Inflammatory macrophage treated with lipopolysaccharide for 4 hours (primary cell): ENCODE data around the gene RTP4.

ENCODE experiments used
- DNase-seq: peaks from one replicate; pipeline ENCODE4 v3.0.0-alpha.2; 2020

The RTP4 gene

DNA sequence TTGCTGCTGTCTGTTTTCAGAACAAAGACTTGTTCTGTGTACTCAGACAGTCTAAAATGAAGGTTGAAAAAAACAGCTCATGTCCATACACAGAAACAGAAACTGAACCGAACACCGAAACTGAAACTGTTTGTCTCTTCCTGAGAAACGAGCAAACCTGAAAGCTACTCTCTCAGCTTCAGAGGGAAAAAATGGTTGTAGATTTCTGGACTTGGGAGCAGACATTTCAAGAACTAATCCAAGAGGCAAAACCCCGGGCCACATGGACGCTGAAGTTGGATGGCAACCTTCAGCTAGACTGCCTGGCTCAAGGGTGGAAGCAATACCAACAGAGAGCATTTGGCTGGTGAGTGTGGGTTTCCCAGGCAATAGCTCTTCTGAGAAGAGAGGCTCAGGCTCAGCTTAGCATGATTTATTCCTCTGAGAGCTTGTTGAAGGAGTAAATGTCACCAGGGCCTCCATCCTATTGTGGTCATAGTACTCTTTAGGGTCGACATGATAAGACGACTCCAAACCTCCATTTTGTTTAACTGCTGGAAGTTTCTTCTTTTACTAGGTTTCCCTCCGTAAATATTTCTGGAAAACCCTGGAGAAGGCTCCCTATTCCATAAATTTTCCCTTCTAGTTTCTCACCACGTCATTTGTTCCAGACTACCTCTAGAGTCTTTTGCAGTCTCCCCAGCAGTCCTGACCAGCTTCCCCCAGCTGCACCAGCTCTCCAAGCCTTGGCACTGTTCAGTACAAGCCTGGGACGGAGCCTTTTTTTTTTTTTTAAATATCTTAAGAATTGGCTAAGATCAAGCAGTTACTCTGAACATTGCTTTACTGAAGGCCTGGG lies at the start of gene RTP4:
Gene RTP4 (plus strand): TSS at position 135 of the 838 bp plus-strand sequence. CDS start 57 bp downstream, at position 192.
- DNase-seq = peak; percentile 92

GRCh38 chr3:187318819-187319616 lies 49.2 kb upstream of the RTP4 start:
- DNase-seq = peak; percentile 53

DNA sequence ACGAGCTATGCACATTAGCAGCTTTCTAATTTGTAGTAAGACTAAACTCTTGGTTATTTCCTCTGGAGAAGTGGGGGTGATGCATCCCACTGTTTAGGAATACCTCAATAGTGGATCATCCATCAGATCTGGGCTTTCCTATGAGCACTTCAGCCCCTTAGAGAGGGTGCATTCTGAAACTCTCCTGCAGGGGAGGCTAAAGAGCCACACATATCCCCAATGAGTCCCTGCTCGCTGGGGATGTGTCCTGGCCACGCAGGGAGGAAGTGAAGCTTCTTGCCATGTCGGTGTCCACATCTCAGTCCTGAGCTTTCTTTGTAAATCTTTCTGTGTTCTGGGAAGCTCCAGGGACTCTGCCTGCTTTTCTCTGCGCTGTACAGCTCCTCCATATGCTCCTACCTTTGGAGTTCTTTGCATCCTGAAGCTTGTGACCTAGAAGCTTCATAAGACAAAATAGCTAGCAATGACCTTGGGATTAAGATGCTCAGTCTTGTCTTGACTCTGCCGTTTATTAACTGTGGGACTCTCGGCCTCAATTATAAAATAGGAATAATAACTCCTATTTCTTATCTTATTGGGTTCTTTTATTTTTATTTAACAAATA lies 48.4 kb upstream of the RTP4 start:
- peak; percentile 81 for DNase-seq

GRCh38 chr3:187321766-187322165 lies 46.4 kb upstream of the RTP4 start:
- no peak for DNase-seq

GRCh38 chr3:187322291-187322690 lies 45.9 kb upstream of the RTP4 start:
- no peak for DNase-seq

GRCh38 chr3:187323091-187323490 lies 45.1 kb upstream of the RTP4 start:
- no peak for DNase-seq

- DNase-seq = no peak
Measured at GRCh38 chr3:187325632-187326031, 42.6 kb upstream of the RTP4 start.

DNA sequence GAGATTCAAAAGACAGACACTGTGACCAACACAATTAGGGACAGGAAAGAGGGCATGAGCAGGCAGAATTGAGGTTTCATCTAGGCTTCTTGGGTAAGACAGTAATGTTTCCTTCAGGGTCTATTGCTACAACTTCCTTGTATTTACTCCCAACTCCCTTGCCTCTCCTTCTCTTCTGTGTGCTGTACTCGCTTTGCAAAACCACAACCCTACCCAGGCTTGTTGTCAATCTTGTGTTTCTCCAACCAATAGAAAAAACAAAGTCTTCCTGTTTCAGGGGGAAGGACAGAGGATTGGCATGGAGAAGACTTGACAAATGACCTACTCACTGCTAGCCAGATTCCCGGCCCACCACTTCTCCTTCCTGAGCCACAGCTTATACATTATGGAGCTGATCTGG lies 40.3 kb upstream of the RTP4 start:
- DNase-seq = peak; percentile 38

DNA sequence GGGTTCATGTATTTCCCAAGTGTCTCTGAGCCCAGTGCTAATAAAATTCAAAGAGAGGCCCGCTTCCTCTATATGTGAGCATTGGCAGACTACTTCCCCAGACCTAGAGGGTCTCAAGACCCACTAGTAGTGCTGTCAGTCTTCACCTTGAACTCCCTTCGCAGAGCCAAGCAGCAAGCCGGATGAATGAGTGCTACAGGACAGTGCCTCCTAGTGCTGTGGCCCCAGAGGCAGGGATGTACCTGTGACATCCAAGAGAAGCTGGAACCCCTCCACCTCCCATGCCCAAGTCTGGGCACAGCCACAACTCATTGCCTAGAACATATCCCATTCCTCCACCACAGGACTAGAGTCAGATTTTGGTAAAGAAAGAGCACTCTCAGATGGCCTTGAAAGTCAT lies 39.5 kb upstream of the RTP4 start:
- no peak for DNase-seq

- DNase-seq = no peak
Measured at GRCh38 chr3:187334904-187335303, 33.3 kb upstream of the RTP4 start.

GRCh38 chr3:187336322-187336721 lies 31.9 kb upstream of the RTP4 start:
- no peak for DNase-seq

DNA sequence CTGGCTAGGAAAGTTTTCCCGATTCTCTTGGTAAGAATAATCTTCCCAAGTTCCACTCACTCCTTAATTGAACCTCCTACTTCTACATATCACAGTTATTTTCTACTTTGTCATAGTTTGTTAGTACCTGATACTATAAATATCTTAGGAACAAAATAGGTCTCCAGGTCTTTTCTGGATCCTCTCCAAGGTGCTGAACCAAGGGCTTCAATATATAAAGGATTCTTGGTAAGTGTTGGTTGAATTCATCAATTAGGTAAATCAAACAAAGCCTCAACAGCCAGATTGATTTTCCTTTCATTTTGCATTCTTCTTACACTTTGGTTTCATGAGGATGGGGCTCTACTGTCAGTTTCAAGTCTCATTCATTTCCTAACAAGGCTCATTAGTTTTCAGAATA lies 27.6 kb upstream of the RTP4 start:
- no peak for DNase-seq

DNA sequence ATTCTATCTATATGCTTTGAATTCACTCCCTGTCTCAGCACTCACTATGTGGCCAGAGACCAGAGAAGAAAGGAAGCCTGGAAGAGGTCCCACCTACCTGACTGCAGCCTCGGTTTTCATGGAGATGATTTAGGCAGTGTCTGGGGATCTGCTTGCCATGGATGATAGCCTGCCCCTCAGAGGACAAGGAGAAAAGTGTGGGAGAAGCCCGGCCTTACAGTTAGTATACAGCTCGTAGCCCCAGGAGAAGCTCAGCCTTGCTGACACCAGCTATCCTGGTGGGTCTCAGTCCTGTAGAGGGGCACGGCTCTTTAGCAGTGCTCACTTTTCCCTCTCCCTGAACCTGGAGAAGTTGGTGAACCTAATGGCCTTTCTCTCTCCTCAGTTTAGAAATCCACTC lies 25.9 kb upstream of the RTP4 start:
- no peak for DNase-seq

GRCh38 chr3:187343670-187344069 lies 24.5 kb upstream of the RTP4 start:
- no peak for DNase-seq

- no peak for DNase-seq
Measured at GRCh38 chr3:187352581-187353575, 15.3 kb upstream of the RTP4 start.

DNA sequence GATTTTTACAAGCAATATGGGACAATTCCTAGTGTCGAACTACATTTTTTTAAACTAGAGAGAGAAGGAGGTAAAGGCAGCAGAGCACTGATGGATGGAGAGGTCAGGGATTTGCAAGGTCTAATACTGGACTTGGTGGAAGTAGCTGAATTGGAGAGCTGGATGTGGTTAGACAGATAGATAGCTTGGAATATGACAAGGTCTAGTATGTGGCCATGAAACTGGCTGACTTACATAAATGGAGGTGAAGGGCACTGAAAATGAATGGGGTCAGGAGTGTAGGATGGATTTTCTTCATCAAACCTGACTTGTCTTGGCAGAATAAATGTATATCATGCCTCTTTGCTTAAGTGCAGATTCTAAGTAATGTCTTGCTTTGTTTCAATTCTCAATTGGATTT lies 10.1 kb upstream of the RTP4 start:
- no peak for DNase-seq

DNA sequence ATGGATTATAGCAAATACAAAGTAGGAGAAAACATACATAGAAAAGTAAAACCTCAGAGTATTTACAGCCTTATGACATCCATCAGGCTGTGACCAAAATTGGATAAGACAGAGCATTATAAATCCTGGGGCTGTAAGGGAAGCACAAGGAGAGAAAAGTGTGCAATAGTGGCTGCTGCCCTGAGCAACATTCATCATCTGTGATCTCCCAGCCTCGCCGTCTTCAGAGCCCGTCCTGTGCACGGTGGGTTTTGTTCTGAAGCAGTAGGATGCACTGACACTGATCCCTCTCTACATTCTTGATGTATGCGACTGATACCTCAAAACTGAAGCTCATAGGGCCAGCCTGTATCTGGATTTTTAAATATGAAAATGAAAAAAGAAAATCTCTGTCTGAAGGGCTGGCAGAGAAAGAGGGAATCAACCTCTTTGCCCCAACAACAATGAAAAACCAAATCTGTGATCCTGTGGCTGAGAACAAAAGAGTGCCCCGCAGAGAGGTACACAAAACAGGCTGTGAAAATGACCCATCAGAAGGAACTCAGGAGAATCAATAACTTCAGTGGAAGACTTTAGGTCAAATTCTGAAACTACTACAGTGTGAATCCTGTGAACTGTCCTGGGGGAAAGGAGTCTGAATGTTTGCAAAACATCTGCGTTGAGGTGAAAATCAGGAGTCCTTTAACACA lies 8.2 kb upstream of the RTP4 start:
- DNase-seq = no peak

GRCh38 chr3:187360596-187360995 lies 7.6 kb upstream of the RTP4 start:
- DNase-seq = no peak

- peak; percentile 43 for DNase-seq
Measured at GRCh38 chr3:187361835-187362234, 6.3 kb upstream of the RTP4 start.

GRCh38 chr3:187367561-187368103 lies 553 bp upstream of the RTP4 start:
- no peak for DNase-seq

GRCh38 chr3:187369089-187369447 lies 883 bp downstream of the RTP4 start:
- peak; percentile 67 for DNase-seq

DNA sequence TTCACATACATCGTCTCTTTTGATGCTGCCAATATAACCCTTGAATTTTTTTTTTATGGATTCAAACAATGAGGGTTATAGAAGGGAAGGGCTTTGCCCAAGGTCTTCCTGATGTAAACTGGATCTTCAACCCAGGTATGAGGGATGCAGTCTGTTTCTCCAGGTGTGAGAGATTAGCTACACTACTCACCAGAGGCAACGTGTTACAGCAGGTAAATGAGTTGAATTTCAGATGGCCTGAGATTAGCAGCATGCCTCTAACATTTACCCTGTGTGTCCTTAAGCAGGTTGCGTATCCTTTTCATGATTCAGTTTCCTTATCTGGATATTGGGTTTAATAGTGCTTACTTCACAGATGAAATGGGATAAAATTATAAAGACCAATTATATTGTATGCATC lies 1.9 kb downstream of the RTP4 start:
- no peak for DNase-seq
